Activated naive CD8-positive, alpha-beta T cell treated with anti-CD3 and anti-CD28 coated beads for 36 hours (primary cell): Measurements from ENCODE around the gene CDK14. TPM values are rescaled to one million over a fixed set of nuclear protein-coding genes. Genes with fewer than 3 reads are reported as not detected.

Experiments used
- DNase-seq: peaks from one replicate; pipeline ENCODE4 v3.0.0; 2021
- H3K27ac Mint-ChIP-seq: one replicate; pipeline ENCODE4 v1.8.0; 2022; ENCODE audit warnings: mild to moderate bottlenecking, moderate library complexity, mixed read lengths
- H3K27me3 Mint-ChIP-seq: one replicate; pipeline ENCODE4 v1.8.0; 2022; ENCODE audit warnings: mild to moderate bottlenecking, mixed read lengths
- H3K36me3 Mint-ChIP-seq: one replicate; pipeline ENCODE4 v1.8.0; 2021; ENCODE audit warnings: mild to moderate bottlenecking, mixed read lengths
- H3K4me1 Mint-ChIP-seq: one replicate; pipeline ENCODE4 v1.8.0; 2021; ENCODE audit warnings: mixed read lengths
- H3K4me3 Mint-ChIP-seq: one replicate; pipeline ENCODE4 v1.8.0; 2022; ENCODE audit warnings: mild to moderate bottlenecking, moderate library complexity, mixed read lengths
- H3K9me3 Mint-ChIP-seq: one replicate; pipeline ENCODE4 v1.8.0; 2022; ENCODE audit warnings: mixed read lengths
- total RNA-seq, 2 experiments: library from RNA; stranded (reverse); gene quantifications; one replicate each; pipeline ENCODE4 v1.2.3, GENCODE V29; 2021

CDK14 gene
- total RNA-seq: 1 to 10 TPM in 1 of 2 experiments, under 1 TPM in 1; 0.92 to 1.6 TPM

DNA sequence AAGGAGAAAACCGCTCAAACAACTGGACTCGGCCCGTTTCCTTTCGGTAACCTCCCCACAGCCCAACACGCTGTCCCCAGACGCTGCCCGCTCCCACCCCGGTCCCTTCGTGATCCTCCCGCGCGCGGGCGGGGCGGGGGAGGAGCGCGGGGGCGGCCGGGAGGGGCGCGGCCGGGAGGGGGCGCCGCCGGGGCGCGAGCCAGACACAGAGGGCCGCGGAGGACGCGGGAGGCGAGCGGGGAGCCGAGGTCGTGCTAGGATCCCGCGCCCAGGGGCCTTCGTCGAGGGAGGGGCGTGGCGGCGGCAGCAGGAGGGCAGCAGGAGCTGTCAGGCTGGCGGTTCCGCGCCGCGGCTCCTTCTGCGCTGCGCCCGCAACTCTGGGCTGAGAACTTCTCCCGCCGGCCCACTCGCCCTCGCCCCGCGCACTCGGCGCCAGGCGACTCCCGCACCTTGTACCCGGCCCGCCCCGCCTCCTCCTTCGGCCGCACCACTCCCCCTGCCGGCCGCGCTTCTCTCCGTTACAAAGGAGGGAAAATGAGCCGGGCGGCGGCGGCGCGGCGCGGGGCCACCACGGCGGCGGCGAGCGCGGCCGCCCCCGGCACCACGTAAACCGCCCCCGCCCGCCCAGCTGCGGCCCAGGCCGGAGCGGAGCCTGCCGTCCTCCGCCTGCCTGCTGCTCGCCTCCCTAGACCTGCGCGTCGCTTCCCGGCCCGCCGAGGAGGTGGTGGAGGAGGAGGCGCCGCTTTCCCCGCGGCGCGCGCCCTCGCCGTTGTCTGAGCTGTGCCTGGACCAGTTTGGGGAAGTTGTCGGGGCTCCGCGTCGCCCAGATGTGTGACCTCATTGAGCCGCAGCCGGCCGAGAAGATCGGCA is at the start of gene CDK14:
Gene CDK14 (plus strand): TSS at position 521 of the 870 bp plus-strand sequence. CDS start 307 bp downstream, at position 828.
- peak within 1 kb of the TSS; percentile 80 for H3K4me3 Mint-ChIP-seq
- peaks cover 1% of the 10 kb centered on the region for H3K9me3 Mint-ChIP-seq
- peaks cover 12% of the 10 kb centered on the region for H3K4me1 Mint-ChIP-seq
- peak; percentile 62 for DNase-seq
- H3K36me3 Mint-ChIP-seq: no peaks in the 10 kb centered on the region
- H3K27ac Mint-ChIP-seq: peak within 1 kb of the TSS; percentile 45
- H3K27me3 Mint-ChIP-seq: peaks cover 70% of the 10 kb centered on the region

DNA sequence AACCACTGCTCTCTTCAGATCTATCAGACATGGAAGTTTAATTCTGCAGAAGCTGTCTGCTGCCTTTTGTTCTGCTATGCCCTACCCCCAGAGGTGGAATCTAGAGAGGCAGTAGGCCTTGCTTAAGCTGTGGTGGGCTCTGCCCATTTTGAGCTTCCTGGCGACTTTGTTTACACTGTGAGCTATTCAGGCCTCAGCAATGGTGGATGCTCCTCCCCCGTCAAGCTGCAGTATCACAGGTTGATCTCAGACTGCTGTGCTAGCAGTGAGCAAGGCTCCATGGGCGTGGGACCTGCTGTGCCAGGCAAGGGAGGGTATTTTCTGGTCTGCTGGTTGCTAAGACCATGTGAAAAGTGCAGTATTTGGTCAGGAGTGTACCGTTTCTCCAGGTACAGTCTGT is 45.1 kb upstream of the CDK14 start:
- Mint-ChIP-seq H3K4me1 (no peaks in the 10 kb centered on the region), H3K9me3 (peaks cover under 1% of the 10 kb centered on the region), H3K27ac (no peak overlapping the region), H3K36me3 (no peaks in the 10 kb centered on the region), H3K4me3 (no peak overlapping the region), H3K27me3 (peaks cover 19% of the 10 kb centered on the region)
- DNase-seq: no peak

DNA sequence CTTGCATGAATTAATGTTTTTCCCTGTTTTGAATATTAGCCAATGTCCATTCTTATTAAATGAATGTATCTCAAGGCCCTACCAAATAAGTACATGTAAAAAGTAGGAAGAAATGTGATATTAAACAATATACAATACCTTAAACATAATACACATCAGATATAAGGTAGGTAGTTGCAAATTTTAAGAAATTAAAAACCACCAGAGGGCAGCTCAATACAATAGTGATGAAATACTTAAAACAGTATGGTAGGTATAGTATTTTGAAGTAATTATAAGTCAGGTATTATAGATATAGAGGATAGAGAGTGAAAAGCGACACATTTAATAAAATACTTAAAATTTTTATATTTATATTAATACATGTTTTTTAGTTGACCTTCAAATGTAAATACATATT is 43.6 kb upstream of the CDK14 start:
- Mint-ChIP-seq H3K9me3 (no peaks in the 10 kb centered on the region), H3K4me1 (no peaks in the 10 kb centered on the region), H3K27me3 (peaks cover 19% of the 10 kb centered on the region), H3K27ac (no peak overlapping the region), H3K4me3 (no peak overlapping the region), H3K36me3 (no peaks in the 10 kb centered on the region)
- DNase-seq: no peak

DNA sequence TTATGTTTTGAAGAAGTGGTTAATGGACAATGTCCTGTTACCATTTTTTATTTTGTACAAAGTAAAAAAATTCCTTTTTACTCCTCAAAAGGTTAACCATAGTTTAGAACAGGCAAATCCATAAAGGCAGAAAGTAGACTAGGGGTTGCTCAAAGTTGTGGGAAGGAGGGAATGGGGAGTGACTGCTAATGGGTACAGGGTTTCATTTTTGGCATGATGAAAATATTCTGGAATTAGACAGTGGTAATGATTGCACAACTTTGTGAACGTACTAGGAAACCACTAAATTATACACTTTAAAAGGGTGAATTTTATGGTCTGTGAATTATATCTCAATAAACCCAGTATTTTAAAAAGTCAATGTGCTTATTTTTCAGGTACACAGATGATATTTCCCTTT is 35.4 kb upstream of the CDK14 start:
- no peak overlapping the region for H3K4me3 Mint-ChIP-seq
- no peaks in the 10 kb centered on the region for H3K36me3 Mint-ChIP-seq
- no peaks in the 10 kb centered on the region for H3K4me1 Mint-ChIP-seq
- DNase-seq: no peak
- no peaks in the 10 kb centered on the region for H3K9me3 Mint-ChIP-seq
- no peaks in the 10 kb centered on the region for H3K27me3 Mint-ChIP-seq
- no peak overlapping the region for H3K27ac Mint-ChIP-seq

DNA sequence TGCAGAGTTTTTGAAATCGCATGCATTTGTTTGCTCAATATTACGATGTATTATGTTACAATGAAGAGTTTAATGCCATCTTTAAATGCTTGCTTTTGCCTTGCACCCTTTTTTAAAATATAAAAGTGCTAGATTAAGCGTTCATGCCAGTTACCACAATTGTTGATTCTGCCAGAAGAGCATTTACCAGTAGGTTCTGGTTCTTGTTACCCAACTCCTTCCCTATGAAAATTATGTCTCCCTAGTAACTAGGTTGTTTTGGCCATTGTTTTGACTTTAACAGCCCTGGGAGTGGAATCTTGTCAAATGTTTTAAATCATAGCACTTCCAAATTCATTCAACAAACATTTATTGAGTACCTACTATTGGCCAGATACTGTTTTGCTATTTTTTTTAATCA is 32.8 kb upstream of the CDK14 start:
- H3K4me1 Mint-ChIP-seq: no peaks in the 10 kb centered on the region
- DNase-seq: no peak
- no peak overlapping the region for H3K27ac Mint-ChIP-seq
- peaks cover 4% of the 10 kb centered on the region for H3K27me3 Mint-ChIP-seq
- H3K9me3 Mint-ChIP-seq: peaks cover 5% of the 10 kb centered on the region
- H3K36me3 Mint-ChIP-seq: no peaks in the 10 kb centered on the region
- no peak overlapping the region for H3K4me3 Mint-ChIP-seq

DNA sequence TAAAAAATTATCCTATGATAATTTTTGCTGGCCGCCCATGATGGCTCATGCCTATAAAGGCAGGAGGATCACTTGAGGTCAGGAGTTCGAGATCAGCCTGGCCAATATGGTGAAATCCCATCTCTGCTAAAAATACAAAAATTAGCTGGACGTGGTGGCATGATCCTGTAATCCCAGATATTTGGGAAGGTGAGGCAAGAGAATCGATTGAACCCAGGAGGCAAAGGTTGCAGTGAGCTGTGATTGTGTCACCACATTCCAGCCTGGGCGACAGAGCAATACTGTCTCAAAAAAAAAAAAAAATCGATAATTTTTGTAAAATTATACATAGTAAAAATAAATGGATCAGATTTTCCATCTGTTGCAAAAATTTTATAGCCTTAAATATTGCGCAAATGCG is 31.7 kb upstream of the CDK14 start:
- no peaks in the 10 kb centered on the region for H3K36me3 Mint-ChIP-seq
- peaks cover 5% of the 10 kb centered on the region for H3K9me3 Mint-ChIP-seq
- no peaks in the 10 kb centered on the region for H3K4me1 Mint-ChIP-seq
- H3K4me3 Mint-ChIP-seq: no peak overlapping the region
- no peak overlapping the region for H3K27ac Mint-ChIP-seq
- no peak for DNase-seq
- H3K27me3 Mint-ChIP-seq: peaks cover 4% of the 10 kb centered on the region

DNA sequence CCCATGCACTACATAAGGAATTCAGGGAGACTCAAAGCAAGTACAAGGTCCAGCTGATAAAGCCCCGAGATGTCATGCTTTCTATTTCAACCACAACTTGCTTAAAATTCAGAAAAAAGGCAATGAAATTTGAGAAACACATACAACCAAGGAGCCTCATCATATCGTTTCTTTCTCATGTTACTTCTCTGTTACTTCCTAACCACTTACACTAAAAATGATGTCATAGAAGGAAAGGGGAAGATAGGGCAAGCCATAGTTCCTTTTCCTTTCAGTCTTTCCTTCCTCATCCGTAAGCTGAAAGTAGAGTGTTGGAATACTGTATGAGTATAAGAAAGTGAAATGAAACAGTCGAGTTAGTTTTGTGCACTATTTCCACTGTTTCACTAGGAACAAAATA is 27.9 kb upstream of the CDK14 start:
- H3K4me3 Mint-ChIP-seq: no peak overlapping the region
- H3K9me3 Mint-ChIP-seq: peaks cover 5% of the 10 kb centered on the region
- H3K4me1 Mint-ChIP-seq: no peaks in the 10 kb centered on the region
- H3K36me3 Mint-ChIP-seq: no peaks in the 10 kb centered on the region
- no peak overlapping the region for H3K27ac Mint-ChIP-seq
- no peak for DNase-seq
- peaks cover 4% of the 10 kb centered on the region for H3K27me3 Mint-ChIP-seq

DNA sequence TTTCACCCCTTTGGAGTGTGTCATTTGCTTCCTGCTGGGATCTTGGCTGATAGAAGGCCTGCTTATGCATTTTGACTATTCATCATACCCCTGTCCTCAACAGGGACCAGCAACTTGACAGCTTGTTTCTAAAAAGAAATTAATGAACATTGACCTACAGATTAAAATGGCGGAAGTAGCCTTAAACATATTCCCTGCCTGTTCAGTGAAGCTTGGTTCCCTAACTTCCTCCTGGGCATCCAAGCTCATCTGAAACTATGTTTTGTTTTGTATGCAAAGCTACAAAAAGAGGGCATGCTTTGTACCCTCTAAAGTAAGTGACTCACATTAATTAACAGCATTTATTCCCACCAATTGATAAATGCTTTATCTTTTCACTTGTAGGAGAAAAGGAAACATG is 26.8 kb upstream of the CDK14 start:
- Mint-ChIP-seq H3K4me1 (no peaks in the 10 kb centered on the region), H3K36me3 (no peaks in the 10 kb centered on the region), H3K27ac (no peak overlapping the region), H3K27me3 (peaks cover 4% of the 10 kb centered on the region), H3K9me3 (peaks cover 5% of the 10 kb centered on the region), H3K4me3 (no peak overlapping the region)
- DNase-seq: no peak

DNA sequence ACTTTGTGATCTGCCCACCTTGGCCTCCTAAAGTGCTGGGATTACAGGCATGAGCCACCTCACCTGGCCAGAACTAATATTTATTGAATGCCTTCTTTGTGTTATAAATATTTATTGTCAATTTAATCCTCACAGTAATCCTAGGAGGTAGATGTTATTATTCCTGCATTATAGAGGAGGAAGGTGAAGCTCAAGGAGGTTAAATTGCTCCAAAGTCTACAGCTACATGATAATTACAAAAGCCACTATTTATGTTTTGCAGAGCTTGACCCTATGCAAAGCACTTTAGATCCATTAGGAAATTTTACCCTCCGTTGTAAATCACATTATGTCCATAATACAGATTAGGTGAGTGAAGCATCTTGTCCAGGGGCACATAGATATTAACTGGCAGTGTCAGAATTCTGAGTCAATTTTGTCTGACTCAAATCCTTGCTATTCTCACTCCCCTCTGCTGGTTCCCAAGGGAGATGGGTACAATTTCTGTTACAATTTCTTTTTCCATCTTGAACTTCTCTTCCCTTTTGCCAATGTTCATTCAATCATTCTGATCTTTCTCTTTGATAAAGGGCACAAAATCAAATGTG is 25.7 kb upstream of the CDK14 start:
- no peak overlapping the region for H3K27ac Mint-ChIP-seq
- peaks cover 5% of the 10 kb centered on the region for H3K9me3 Mint-ChIP-seq
- no peak overlapping the region for H3K4me3 Mint-ChIP-seq
- no peak for DNase-seq
- no peaks in the 10 kb centered on the region for H3K4me1 Mint-ChIP-seq
- H3K27me3 Mint-ChIP-seq: peaks cover 4% of the 10 kb centered on the region
- H3K36me3 Mint-ChIP-seq: no peaks in the 10 kb centered on the region

DNA sequence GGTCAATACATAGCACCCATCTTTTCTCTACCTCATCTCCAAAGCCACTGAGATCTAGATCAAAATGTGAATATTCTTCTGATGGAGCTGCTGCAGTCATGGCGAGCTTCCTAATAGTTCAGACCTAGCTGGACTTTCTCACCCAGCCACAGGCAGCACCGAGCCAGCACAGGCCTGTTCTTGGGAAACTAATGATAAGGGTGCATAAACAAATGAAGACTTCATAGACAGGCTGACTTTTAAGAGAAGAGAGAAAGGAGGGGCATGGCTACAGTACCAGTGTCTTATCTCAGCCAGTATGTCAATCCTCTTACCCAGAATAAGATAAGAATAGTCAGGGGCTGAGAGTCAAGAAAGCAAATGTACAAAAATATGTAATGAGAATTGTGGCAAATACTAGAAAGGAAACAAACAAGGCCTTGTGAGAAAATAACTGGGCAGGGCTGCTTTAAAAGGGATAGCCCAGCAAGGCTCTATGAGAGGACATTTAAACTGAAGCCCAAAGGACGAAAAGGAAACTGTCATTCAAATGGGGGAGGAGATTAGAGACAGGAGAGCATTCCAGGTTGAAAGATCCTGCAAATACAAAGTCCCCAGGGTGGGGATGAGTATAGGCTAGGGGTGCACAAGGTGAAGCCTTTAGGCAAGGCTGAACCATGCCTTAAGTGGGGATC is 21.8 kb upstream of the CDK14 start:
- H3K9me3 Mint-ChIP-seq: no peaks in the 10 kb centered on the region
- H3K36me3 Mint-ChIP-seq: no peaks in the 10 kb centered on the region
- no peak overlapping the region for H3K27ac Mint-ChIP-seq
- no peaks in the 10 kb centered on the region for H3K27me3 Mint-ChIP-seq
- H3K4me3 Mint-ChIP-seq: no peak overlapping the region
- H3K4me1 Mint-ChIP-seq: no peaks in the 10 kb centered on the region
- DNase-seq: no peak

DNA sequence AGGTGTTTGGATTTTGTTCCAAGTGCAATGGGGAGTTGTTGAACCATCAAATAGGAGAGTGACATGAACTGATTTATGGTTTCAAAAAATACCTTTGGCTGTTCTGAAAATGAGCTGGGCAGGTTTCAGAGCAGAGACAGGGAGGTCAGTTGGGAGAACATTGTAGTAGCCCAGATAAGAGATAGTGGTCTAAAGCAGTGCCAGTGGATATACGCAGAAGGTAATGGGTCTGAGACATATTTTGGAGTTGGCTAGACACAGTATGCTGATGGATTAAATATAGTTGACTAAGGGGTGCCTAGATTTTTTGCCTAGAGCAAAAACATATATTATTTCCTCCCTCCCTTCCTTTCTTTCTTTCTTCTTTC is 21.3 kb upstream of the CDK14 start:
- H3K27ac Mint-ChIP-seq: no peak overlapping the region
- DNase-seq: no peak
- no peaks in the 10 kb centered on the region for H3K4me1 Mint-ChIP-seq
- no peaks in the 10 kb centered on the region for H3K9me3 Mint-ChIP-seq
- H3K27me3 Mint-ChIP-seq: no peaks in the 10 kb centered on the region
- no peaks in the 10 kb centered on the region for H3K36me3 Mint-ChIP-seq
- H3K4me3 Mint-ChIP-seq: no peak overlapping the region

DNA sequence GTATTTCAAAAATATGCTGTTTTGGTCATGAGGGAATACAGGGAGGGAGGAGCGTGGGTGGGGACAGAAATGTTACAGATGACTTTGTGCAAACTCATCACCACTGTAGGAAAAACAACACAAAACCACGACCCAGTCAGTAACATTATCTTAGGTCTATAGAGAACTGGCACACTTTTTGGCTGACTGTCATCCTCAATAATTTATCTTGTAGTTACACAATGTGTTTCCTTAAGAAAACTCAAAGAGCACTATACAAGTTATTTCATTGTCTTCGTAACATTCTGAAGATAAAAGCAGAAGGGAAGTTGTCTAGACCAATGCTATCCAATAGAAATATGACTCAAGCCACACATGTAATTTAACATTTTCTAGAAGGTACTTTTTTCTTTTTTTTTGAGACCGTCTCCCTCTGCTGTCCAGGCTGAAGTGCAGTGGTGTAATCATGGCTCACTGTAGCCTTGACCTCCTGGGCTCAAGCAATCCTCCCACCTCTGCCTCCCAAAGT is 16.9 kb upstream of the CDK14 start:
- Mint-ChIP-seq H3K4me1 (no peaks in the 10 kb centered on the region), H3K9me3 (no peaks in the 10 kb centered on the region), H3K27ac (no peak overlapping the region), H3K36me3 (no peaks in the 10 kb centered on the region), H3K27me3 (no peaks in the 10 kb centered on the region), H3K4me3 (no peak overlapping the region)
- no peak for DNase-seq

DNA sequence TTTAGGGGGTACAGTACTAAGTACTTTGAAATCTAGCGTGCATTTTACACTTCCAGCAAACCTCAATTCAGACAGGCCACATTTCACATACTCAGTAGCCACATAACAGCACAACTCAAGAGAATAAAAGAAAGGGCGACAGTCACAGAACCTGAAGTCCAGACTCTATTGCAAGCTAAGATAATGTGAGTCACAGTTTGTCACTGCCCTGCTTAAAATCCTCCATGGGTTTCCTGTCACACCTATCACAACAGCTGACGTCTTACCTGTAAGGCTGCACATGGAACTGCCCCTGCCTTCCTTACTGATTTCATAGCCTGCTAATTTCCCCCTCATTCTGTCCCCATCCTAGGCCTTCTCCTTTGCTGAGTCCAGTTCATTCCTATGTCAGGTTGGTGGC is 16.1 kb upstream of the CDK14 start:
- Mint-ChIP-seq H3K9me3 (no peaks in the 10 kb centered on the region), H3K27me3 (no peaks in the 10 kb centered on the region), H3K4me3 (no peak overlapping the region), H3K4me1 (no peaks in the 10 kb centered on the region), H3K27ac (no peak overlapping the region), H3K36me3 (no peaks in the 10 kb centered on the region)
- DNase-seq: no peak

DNA sequence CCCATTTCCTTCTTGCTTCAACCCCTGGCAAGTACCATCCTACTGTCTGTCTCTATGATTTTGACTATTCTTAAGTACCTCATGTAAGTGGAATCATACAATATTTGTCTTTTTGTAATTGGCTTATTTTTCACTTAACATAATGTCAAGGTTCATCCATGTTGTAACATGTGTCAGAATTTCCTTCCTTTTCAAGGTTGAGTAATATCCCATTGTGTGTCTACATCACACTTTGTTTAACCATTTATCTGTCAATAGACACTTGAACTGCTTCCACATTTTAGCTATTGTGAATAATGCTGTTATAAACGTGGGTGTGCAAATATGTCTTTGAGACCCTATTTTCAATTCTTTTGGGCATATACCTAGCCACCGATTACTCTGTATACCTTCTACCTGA is 14.0 kb upstream of the CDK14 start:
- no peak overlapping the region for H3K27ac Mint-ChIP-seq

DNA sequence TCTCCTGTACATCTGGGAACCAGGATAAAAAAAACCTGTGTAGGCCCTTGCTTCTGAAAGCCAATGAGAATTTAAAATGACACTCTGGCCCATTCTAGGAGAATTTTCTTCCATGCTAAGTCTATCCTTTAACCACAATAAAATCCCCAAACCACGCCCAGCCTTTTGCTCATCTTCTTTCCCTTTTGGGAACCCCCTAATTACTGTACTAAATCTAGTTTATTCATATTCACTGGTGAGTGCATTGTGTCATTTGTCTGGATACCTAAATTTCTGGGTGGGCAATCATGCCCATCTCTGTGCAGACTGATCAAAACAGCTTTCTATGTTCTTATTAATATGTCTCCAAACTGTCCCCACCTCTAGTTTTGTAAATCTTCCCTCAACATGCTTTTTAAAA is 11.7 kb upstream of the CDK14 start:
- H3K36me3 Mint-ChIP-seq: no peaks in the 10 kb centered on the region
- H3K27me3 Mint-ChIP-seq: no peaks in the 10 kb centered on the region
- H3K27ac Mint-ChIP-seq: no peak overlapping the region
- no peak for DNase-seq
- no peak overlapping the region for H3K4me3 Mint-ChIP-seq
- no peaks in the 10 kb centered on the region for H3K9me3 Mint-ChIP-seq
- H3K4me1 Mint-ChIP-seq: no peaks in the 10 kb centered on the region

More for the DNA sequence above, 14.0 kb upstream of the CDK14 start:
- no peaks in the 10 kb centered on the region for H3K9me3 Mint-ChIP-seq
- no peaks in the 10 kb centered on the region for H3K4me1 Mint-ChIP-seq
- H3K4me3 Mint-ChIP-seq: no peak overlapping the region
- no peak for DNase-seq
- no peaks in the 10 kb centered on the region for H3K27me3 Mint-ChIP-seq
- no peaks in the 10 kb centered on the region for H3K36me3 Mint-ChIP-seq
